ENCODE measurements around the gene ZNF662.
A peak's percentile ranks its signal among the peaks of the same experiment; 100 is the strongest.

The ZNF662 gene

DNA sequence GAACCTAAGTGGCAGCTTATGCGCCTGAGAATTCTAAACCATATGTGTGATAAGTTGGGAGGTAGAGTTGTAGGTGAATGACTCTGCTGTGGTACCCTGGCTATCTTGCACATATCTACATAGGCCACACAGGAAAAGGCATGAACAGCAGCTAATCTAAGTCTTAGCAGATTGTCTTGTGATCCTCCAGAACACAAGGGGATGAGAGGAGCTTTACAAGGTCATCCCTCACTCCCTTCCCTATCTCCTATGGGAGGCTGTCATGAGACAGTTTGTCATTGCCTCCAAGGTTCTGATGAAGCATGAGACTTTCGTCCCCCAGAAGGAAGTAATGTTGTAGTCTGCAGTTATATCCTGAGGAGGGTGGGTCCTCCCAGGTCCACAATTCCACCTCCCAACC, 3.7 kb upstream of the ZNF662 start:
- no peak overlapping the region for H4K91ac ChIP-seq (ENCODE audit: low read length)
- no peak overlapping the region for H3K4ac ChIP-seq (ENCODE audit: low read depth in 1 of 2, low read length in 2 of 2)
- H3K27ac ChIP-seq (ENCODE audit: low read length, poor library complexity, severe bottlenecking) = no peak overlapping the region
- H2BK5ac ChIP-seq (ENCODE audit: low read depth, low read length, poor library complexity, severe bottlenecking) = no peak overlapping the region
- H2AFZ ChIP-seq (ENCODE audit: low read depth, low read length) = no peak overlapping the region
- no peaks in the 10 kb centered on the region for H3K9me3 ChIP-seq (ENCODE audit: control insufficient read depth, low read length)
- H3K23ac ChIP-seq (ENCODE audit: low read length in 2 of 2) = no peak overlapping the region
- DNase-seq = no peak
- no peak overlapping the region for H3K9ac ChIP-seq (ENCODE audit: low read length)
- H3K4me1 ChIP-seq (ENCODE audit: control insufficient read depth, insufficient read depth, low read depth, low read length) = no peaks in the 10 kb centered on the region
- no peaks in the 10 kb centered on the region for H3K36me3 ChIP-seq (ENCODE audit: control insufficient read depth in 1 of 2, insufficient read depth in 2 of 2, low read depth in 1 of 2, low read length in 2 of 2)
- H3K14ac ChIP-seq (ENCODE audit: low read length in 2 of 2) = no peak overlapping the region
- no peak overlapping the region for H3K4me3 ChIP-seq (ENCODE audit: insufficient read depth in 1 of 2, low read depth in 1 of 2, low read length in 2 of 2)
- H3K79me1 ChIP-seq (replicated peaks; ENCODE audit: low read length, poor library complexity, severe bottlenecking) = no peaks in the 10 kb centered on the region
- no peak overlapping the region for H2BK120ac ChIP-seq (ENCODE audit: low read depth, low read length)
- H3K18ac ChIP-seq (ENCODE audit: low read depth in 1 of 2, low read length in 2 of 2) = no peak overlapping the region
- H2AK5ac ChIP-seq (ENCODE audit: low read length, severe bottlenecking) = no peak overlapping the region
- H3K4me2 ChIP-seq (ENCODE audit: low read length, poor library complexity, severe bottlenecking) = no peak overlapping the region
- no peak overlapping the region for H2BK15ac ChIP-seq (ENCODE audit: low read depth, poor library complexity, severe bottlenecking)
- no peak overlapping the region for H2BK12ac ChIP-seq (ENCODE audit: low read length in 2 of 2)
- WGBS = 67% methylated on average over 1 of the region's 2 CpGs
- H4K8ac ChIP-seq (ENCODE audit: low read length) = no peak overlapping the region
- peaks cover 4 to 23% of the 10 kb centered on the region in 2 experiments for H3K27me3 ChIP-seq (ENCODE audit: control insufficient read depth in 1 of 2, insufficient read depth in 1 of 2, low read length in 2 of 2)

DNA sequence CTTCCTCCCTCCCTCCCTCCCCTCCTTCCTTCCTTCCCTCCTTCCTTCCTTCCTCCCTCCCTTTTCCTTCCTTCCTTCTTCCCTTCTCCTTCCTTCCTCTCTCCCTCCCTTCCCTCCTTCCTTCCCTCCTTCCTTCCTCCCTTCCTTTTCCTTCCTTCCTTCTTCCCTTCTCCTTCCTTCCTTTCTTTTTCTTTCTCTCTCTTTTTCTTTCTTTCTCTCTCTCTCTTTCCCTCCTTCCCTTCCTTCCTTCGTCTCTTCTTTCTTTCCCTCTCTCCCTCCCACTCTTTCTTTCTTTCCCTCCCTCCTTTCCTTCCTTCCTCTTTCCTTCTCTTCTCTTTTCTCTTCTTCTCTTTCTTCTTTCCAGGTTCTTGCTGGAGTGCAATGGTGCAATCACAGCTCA, 1.9 kb upstream of the ZNF662 start:
- WGBS = 61% methylated on average over 1 of the region's 1 CpG
- no peaks in the 10 kb centered on the region for H3K4me1 ChIP-seq (ENCODE audit: control insufficient read depth, insufficient read depth, low read depth, low read length)
- no peak overlapping the region for H2AFZ ChIP-seq (ENCODE audit: low read depth, low read length)
- no peak overlapping the region for H2BK5ac ChIP-seq (ENCODE audit: low read depth, low read length, poor library complexity, severe bottlenecking)
- no peak overlapping the region for H3K9ac ChIP-seq (ENCODE audit: low read length)
- no peak overlapping the region for H2BK15ac ChIP-seq (ENCODE audit: low read depth, poor library complexity, severe bottlenecking)
- no peak overlapping the region for H2AK5ac ChIP-seq (ENCODE audit: low read length, severe bottlenecking)
- H3K23ac ChIP-seq (ENCODE audit: low read length in 2 of 2) = no peak overlapping the region
- no peak overlapping the region for H4K8ac ChIP-seq (ENCODE audit: low read length)
- H3K9me3 ChIP-seq (ENCODE audit: control insufficient read depth, low read length) = no peaks in the 10 kb centered on the region
- no peak overlapping the region for H3K4me2 ChIP-seq (ENCODE audit: low read length, poor library complexity, severe bottlenecking)
- no peak overlapping the region for H3K18ac ChIP-seq (ENCODE audit: low read depth in 1 of 2, low read length in 2 of 2)
- no peak overlapping the region for H4K91ac ChIP-seq (ENCODE audit: low read length)
- no peak overlapping the region for H2BK120ac ChIP-seq (ENCODE audit: low read depth, low read length)
- H3K4ac ChIP-seq (ENCODE audit: low read depth in 1 of 2, low read length in 2 of 2) = no peak overlapping the region
- H3K36me3 ChIP-seq (ENCODE audit: control insufficient read depth in 1 of 2, insufficient read depth in 2 of 2, low read depth in 1 of 2, low read length in 2 of 2) = peaks cover 0 to 4% of the 10 kb centered on the region in 2 experiments
- DNase-seq = no peak
- no peak overlapping the region for H3K4me3 ChIP-seq (ENCODE audit: insufficient read depth in 1 of 2, low read depth in 1 of 2, low read length in 2 of 2)
- H2BK12ac ChIP-seq (ENCODE audit: low read length in 2 of 2) = no peak overlapping the region
- peaks cover 0 to 23% of the 10 kb centered on the region in 2 experiments for H3K27me3 ChIP-seq (ENCODE audit: control insufficient read depth in 1 of 2, insufficient read depth in 1 of 2, low read length in 2 of 2)
- no peak overlapping the region for H3K27ac ChIP-seq (ENCODE audit: low read length, poor library complexity, severe bottlenecking)
- no peaks in the 10 kb centered on the region for H3K79me1 ChIP-seq (replicated peaks; ENCODE audit: low read length, poor library complexity, severe bottlenecking)
- H3K14ac ChIP-seq (ENCODE audit: low read length in 2 of 2) = no peak overlapping the region

DNA sequence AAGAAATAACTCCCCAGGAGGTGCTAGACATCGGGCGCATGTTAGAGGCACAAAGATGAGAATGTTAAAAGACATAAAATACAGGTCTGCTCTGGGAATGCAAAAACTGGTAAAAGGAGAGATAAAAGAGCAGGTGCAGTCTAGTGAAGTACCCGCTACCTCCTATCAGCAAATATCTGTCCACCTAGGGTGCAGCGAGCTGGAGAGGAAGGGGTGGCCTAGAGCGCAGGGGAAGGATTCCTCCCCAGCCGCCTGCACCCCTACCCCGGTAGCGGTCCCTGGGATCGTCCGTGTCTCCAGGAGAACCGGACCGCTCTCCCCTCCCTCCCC, 237 bp upstream of the ZNF662 start:
- Histone ChIP-seq H3K79me1 (replicated peaks; ENCODE audit: low read length, poor library complexity, severe bottlenecking) (no peaks in the 10 kb centered on the region), H2BK12ac (ENCODE audit: low read length in 2 of 2) (no peak overlapping the region), H3K4me3 (ENCODE audit: insufficient read depth in 1 of 2, low read depth in 1 of 2, low read length in 2 of 2) (peak overlapping the region in 1 of 2 experiments; percentile 82), H2AK5ac (ENCODE audit: low read length, severe bottlenecking) (no peak overlapping the region), H4K91ac (ENCODE audit: low read length) (no peak overlapping the region), H3K14ac (ENCODE audit: low read length in 2 of 2) (no peak overlapping the region), H3K4ac (ENCODE audit: low read depth in 1 of 2, low read length in 2 of 2) (no peak overlapping the region), H2BK5ac (ENCODE audit: low read depth, low read length, poor library complexity, severe bottlenecking) (no peak overlapping the region), H3K9ac (ENCODE audit: low read length) (peak overlapping the region; percentile 85), H3K9me3 (ENCODE audit: control insufficient read depth, low read length) (peaks cover 5% of the 10 kb centered on the region), H3K27ac (ENCODE audit: low read length, poor library complexity, severe bottlenecking) (no peak overlapping the region), H4K8ac (ENCODE audit: low read length) (no peak overlapping the region), H3K18ac (ENCODE audit: low read depth in 1 of 2, low read length in 2 of 2) (no peak overlapping the region), H2AFZ (ENCODE audit: low read depth, low read length) (no peak overlapping the region), H3K4me1 (ENCODE audit: control insufficient read depth, insufficient read depth, low read depth, low read length) (no peaks in the 10 kb centered on the region), H2BK120ac (ENCODE audit: low read depth, low read length) (no peak overlapping the region), H2BK15ac (ENCODE audit: low read depth, poor library complexity, severe bottlenecking) (no peak overlapping the region), H3K27me3 (ENCODE audit: control insufficient read depth in 1 of 2, insufficient read depth in 1 of 2, low read length in 2 of 2) (peaks cover 0 to 23% of the 10 kb centered on the region in 2 experiments), H3K23ac (ENCODE audit: low read length in 2 of 2) (no peak overlapping the region), H3K36me3 (ENCODE audit: control insufficient read depth in 1 of 2, insufficient read depth in 2 of 2, low read depth in 1 of 2, low read length in 2 of 2) (peaks cover 0 to 10% of the 10 kb centered on the region in 2 experiments), H3K4me2 (ENCODE audit: low read length, poor library complexity, severe bottlenecking) (no peak overlapping the region)
- 92% methylated on average over 12 of the region's 12 CpGs for WGBS
- DNase-seq = no peak

DNA sequence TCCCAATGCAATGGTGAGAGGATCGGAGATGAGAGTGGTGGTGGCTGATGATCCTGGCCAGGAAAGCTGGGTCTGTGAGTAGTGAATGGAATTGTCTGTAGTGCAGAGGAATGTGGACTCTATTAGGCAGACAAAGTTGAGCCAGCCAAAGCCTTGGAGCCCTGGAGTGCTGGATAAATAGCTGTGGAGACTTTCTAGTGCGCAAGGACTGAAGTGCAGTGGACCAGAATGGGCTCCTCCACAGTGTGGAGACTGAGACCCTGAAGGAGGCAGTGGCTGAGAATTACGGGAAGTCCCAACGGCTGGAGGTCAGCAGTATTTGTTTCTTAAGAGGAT, 874 bp downstream of the ZNF662 start:
- no peak overlapping the region for H2AFZ ChIP-seq (ENCODE audit: low read depth, low read length)
- H3K27ac ChIP-seq (ENCODE audit: low read length, poor library complexity, severe bottlenecking) = no peak overlapping the region
- H2AK5ac ChIP-seq (ENCODE audit: low read length, severe bottlenecking) = no peak overlapping the region
- no peak overlapping the region for H3K4ac ChIP-seq (ENCODE audit: low read depth in 1 of 2, low read length in 2 of 2)
- no peak overlapping the region for H4K91ac ChIP-seq (ENCODE audit: low read length)
- peaks cover 0 to 23% of the 10 kb centered on the region in 2 experiments for H3K27me3 ChIP-seq (ENCODE audit: control insufficient read depth in 1 of 2, insufficient read depth in 1 of 2, low read length in 2 of 2)
- H3K18ac ChIP-seq (ENCODE audit: low read depth in 1 of 2, low read length in 2 of 2) = no peak overlapping the region
- H3K23ac ChIP-seq (ENCODE audit: low read length in 2 of 2) = no peak overlapping the region
- H3K36me3 ChIP-seq (ENCODE audit: control insufficient read depth in 1 of 2, insufficient read depth in 2 of 2, low read depth in 1 of 2, low read length in 2 of 2) = peaks cover 0 to 22% of the 10 kb centered on the region in 2 experiments
- H3K4me3 ChIP-seq (ENCODE audit: insufficient read depth in 1 of 2, low read depth in 1 of 2, low read length in 2 of 2) = peak overlapping the region in 1 of 2 experiments; percentile 82
- no peak overlapping the region for H2BK120ac ChIP-seq (ENCODE audit: low read depth, low read length)
- H2BK5ac ChIP-seq (ENCODE audit: low read depth, low read length, poor library complexity, severe bottlenecking) = no peak overlapping the region
- WGBS = 92% methylated on average over 4 of the region's 4 CpGs
- DNase-seq = no peak
- no peak overlapping the region for H4K8ac ChIP-seq (ENCODE audit: low read length)
- peak overlapping the region; percentile 85 for H3K9ac ChIP-seq (ENCODE audit: low read length)
- peaks cover 16% of the 10 kb centered on the region for H3K9me3 ChIP-seq (ENCODE audit: control insufficient read depth, low read length)
- no peak overlapping the region for H3K14ac ChIP-seq (ENCODE audit: low read length in 2 of 2)
- H2BK15ac ChIP-seq (ENCODE audit: low read depth, poor library complexity, severe bottlenecking) = no peak overlapping the region
- no peak overlapping the region for H3K4me2 ChIP-seq (ENCODE audit: low read length, poor library complexity, severe bottlenecking)
- H3K79me1 ChIP-seq (replicated peaks; ENCODE audit: low read length, poor library complexity, severe bottlenecking) = no peaks in the 10 kb centered on the region
- H3K4me1 ChIP-seq (ENCODE audit: control insufficient read depth, insufficient read depth, low read depth, low read length) = no peaks in the 10 kb centered on the region
- H2BK12ac ChIP-seq (ENCODE audit: low read length in 2 of 2) = no peak overlapping the region
